Cardiac septum (tissue), 1 donor: ENCODE measurements around the gene SHC3. TPM values are rescaled to one million over a fixed set of nuclear protein-coding genes. Genes with fewer than 3 reads are reported as not detected.

Experiments used
- DNase-seq: peaks from one replicate; pipeline ENCODE4 v3.0.0-alpha.2; 2020; ENCODE audit warnings: low spot score
- intact Hi-C: fragments of 100-400 bp; cut with DNase I; formaldehyde crosslinking; loops from one replicate; pipeline ENCODE4 v1.14.0; 2022
- total RNA-seq: library from RNA; stranded (reverse); fragmentation: NEBNext Ultra II Directional; extraction: Animal tissue kit (Norgen Biotek cat#: 25700); gene quantifications from one replicate; pipeline ENCODE4 v1.2.1, GENCODE V29; 2021
- donor health status: DM: no; HTN: no; CAD: no.

Gene SHC3
- total RNA-seq, 1 donor from 2014 or later = 0.16 TPM

DNA sequence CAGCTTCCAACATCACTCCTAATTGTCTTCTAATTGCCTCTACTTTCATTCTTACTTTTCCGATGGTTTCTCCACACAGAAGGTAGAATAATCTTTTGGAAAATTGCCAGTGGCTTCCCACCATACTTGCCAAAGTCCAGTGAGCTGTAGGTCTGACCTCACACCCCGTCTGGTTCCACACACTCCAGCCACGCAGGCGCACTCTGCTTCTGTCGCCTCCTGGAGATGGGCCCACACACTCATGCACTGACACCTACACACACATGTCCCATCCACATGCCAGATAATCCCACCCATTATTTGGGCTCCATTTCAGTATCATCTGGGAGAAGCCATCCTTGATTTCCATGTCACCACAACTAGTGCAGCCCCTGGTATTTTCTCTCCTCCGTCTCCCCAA lies 12.7 kb downstream of the SHC3 start:
- DNase-seq = no peak
- intact Hi-C loops = no loop called here

DNA sequence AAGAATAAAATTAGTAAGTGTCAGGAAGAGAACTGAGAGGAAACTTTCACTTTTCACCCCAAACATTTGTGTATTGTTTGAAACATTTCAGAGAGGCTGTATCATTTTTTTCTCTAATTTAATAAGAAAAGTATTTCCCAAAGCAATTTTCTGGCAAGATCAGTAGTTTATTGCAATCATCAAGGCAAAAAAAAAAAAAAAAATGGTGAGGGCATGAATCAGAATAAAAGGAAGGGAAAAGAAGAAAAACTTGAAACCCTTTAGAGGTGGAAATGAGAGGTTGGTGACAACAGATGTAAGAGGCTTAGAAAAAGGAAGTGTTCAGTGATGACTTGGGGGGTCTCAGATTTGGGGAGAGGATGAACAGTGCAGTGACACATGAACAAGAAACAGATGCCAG lies 13.3 kb downstream of the SHC3 start:
- intact Hi-C loops = no loop called here
- no peak for DNase-seq

DNA sequence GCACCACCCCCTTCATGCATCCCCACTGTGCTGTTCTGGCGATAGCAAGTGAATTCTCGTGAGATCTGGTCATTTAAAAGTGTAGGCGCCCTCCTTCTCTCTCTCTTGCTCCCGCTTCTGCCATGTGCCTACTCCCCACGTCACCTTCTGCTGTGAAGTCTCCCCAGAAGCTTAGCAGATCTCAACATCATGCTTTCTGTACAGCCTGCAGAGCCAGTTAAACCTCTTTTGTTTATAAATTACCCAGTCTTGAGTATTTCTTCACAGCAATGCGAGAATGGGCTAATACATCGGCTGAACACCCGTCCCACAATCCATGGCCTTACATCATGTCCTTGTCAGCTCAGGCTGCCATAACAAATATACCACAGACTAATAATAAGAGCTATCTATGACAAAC lies 17.4 kb downstream of the SHC3 start:
- DNase-seq = no peak
- intact Hi-C loops = no loop called here

DNA sequence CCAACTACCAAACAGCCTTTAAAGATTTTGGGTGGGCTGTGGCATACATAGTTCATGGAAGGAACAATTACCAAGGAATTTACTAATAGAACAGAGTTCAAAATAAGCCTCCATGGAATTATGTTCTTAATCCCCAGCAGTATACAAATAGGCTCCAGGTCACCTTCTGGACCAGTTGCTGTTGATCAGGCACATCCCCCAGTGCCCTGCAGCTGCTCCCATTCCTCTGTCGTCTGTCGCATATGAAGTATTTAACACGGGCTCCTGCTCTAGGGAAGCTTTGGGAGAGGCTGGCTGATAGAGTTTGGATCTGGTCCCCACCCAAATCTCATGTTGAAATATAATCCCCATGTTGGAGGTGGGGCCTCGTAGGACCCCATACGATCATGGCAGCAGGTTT lies 17.8 kb downstream of the SHC3 start:
- intact Hi-C loops = no loop called here
- DNase-seq = no peak

DNA sequence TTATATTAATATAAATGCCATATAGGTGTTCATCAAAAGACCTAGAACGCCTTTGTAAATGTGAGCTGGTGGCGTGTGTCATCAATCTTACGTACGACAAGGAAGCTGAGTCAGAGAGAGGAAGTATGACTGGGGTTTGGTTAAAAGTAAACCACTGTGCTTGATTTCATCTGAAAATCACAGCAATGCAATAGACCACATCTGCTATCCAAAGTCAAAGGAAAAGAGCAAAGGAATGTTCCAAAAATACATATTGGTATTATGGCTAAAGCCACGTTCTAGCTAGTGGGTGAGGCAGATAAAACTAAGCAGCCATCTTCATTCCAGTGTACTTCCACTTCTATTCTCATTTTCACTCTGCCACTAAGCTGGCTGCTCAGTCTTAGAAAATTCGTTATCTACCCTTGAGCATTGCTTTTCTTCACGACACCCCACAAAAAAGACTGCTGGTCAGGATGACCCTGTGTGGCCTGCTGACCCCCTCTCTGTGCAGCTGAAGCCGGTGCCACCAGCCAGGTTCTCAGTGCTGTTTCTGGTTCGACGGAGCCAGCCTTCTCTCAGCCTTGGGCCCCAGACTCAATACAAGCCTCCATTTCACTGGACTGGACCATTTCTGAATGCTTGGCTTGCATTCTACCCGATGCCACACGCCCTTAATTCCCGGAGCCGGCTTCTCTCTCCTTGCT lies 23.8 kb downstream of the SHC3 start:
- DNase-seq = no peak
- intact Hi-C loops = no loop called here

DNA sequence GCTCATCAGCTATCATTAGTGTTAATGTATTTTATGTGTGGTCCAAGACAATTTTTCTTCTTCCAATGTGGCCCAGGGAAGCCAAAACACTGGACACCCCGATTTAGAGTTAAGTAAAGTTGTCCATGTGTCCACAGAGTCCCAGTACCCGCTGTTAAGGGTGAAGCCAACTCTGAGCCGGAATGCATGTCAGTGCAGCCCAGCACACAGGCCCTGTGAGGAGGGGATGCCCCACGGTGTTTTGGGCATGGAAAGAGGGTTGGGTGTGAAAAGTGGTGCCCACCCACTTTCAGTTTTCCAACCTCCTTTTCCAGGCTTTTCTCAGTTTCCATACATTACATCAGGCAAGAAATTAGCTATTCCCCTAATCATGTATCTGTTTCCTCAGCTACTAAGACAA lies 24.4 kb downstream of the SHC3 start:
- no peak for DNase-seq
- intact Hi-C loops = no loop called here

DNA sequence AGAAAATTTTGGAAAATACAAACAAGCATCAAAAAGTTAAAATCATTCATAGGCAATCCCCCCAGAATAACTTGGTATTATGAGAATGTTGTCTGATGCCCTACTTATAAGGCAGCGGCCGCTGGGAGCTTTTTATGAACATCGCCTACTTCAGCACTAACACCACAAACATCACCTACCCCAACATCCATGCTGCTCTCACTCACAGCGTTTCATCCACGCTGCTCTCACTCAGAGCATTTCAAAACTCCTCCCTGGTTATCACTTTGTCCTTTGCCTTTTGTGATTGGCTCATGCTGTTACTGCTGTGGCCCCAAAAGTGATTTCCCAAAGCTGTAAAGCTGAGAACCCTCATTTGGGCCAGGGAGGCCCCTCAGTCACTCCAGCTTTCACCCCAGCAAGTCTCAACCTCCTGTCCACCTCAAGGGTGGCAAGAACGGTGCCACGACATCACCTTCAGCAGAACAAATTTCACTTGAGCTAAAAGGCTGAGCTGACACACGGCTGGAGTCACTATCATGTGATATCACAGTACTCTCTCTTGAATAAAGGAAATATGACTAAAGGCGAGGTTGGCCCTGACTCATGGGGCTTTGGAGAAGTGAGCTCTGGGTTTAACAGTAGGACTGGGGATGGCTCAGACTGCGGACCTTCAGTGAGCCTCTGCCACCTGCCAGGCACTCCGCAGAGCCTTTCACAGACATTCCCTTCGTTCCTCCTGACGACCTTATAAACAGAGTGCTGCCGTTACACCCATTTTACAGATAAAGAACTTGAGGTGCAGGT lies 25.2 kb downstream of the SHC3 start:
- intact Hi-C loops = no loop called here
- no peak for DNase-seq

DNA sequence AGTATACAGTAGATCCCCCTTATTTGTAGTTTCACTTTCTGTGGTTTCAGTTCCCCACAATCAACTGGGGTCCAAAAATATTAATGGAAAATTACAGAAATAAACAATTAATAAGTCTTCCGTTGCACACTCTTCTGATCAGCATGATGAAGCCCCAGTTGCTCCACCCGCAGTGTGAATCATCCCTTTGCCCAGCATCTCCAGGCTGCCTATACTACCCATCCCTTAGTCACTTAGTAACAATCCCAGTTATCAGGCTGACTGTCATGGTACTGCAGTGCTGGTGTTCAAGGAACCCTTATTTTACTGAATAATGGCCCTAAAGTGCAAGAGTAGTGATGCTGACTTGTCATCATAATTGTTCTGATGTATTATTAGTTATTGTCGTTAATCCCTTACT lies 28.9 kb downstream of the SHC3 start:
- no peak for DNase-seq
- intact Hi-C loops = no loop called here

DNA sequence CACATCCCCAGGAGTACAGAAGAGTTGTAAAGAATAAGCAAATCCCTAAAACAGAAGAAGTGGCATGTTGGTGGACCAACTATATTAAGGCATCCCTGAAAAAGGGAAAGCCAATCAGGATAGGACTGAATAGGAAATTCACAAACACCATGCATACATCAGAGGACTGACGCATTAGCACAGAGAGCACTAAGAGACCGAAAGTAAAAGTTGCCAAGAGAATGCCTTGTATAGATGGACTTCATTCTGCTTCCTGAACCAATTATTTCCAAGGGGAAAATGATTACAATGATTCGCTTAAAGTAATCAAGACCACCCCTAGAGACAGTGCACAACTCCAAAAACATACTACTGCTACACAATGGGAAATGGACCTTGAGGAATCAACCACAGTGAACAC lies 33.5 kb downstream of the SHC3 start:
- intact Hi-C loops = no loop called here
- DNase-seq = no peak

DNA sequence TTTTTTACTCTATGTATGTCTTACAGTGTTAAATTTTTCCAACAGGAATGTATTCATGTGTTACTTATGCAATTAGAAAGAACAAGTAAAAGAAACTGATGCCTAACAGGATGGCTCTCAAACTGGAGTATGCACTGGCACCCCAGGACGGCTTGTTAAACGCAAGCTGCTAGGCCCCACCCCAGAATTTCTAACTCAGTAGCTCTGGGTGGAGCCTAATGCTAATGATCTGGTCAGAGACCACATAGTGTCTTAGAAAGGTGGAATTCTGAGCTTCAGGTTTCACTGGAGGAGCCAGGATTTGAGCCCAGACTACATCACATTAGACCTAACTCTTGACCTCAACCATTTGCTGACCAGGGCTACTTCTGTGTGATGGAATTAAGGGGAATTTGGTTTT lies 34.4 kb downstream of the SHC3 start:
- intact Hi-C loops = no loop called here
- DNase-seq = no peak

DNA sequence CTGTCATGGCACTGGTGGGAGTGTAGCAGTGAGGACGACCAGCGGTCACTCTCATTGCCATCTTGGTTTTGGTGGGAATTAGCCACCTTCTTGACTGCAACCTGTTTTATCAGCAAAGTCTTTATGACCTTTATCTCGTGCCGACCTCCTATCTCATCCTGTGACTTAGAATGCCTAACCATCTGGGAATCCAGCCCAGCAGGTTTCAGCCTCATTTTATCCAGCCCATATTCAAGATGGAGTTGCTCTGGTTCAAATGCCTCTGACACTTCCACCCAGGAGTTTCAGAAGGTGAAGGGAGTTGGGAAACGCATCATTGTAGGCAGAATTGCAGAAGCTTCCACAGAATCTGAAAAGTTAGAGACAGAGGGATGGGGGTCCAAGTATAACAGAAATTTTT lies 35.4 kb downstream of the SHC3 start:
- DNase-seq = no peak
- intact Hi-C loops = no loop called here

DNA sequence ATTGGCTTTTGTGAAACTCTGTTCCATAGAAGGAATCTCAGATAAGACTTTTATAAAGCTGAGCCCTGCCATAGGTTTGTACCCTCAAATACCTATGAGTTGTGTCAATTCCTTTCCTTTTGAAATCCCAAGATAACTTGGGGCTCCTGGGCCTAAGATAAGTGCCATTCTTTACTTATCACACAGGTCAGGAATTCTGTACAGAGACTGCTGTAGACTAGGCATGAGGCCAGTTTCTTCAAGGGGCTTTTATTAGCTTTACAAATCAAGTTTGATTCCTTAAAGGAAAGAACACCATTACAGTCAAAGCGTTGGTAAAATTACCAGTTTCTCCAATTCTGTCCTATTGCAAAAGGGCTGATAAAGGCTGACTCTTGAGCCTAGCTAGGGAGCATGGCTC lies 39.2 kb downstream of the SHC3 start:
- no peak for DNase-seq

DNA sequence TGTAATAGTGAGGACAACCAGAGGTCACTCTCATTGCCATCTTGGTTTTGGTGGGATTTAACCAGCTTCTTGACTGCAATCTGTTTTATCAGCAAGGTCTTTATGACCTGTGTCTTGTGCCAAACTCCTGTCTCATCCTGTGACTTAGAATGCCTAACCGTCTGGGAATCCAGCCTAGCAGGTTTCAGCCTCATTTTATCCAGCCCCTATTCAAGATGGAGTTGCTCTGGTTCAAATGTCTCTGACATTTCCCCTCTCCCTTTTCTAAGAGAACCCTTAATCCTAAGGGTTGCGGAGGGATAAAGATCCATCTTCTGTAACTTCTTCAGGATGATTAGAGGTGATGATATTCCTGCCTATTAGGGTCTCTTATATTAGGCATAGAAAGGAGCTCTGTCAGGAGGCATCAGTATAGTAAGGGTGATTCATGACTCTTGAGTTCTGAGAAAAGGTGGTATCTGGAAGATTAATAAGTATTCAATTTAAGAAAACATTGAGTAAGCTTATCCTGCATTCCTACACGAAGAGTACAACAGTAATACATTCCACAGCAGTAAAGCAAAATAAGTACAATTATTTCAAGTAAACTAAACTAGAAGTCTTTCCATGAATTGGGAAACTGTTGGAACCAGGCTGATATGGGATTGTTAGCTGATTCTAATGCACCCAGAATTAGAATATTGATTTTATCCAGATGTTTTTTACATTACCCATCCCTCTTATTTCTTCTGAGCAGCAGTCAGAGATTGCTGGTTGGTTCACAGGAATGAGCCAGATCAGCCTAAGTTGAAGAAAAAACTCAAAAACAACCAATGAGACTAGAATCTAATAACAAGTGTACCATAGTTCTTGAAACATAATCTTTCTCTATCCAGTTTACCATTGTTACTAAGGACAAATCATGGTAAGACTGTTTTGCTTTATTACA lies 39.9 kb downstream of the SHC3 start:
- DNase-seq = no peak
- intact Hi-C loops = no loop called here

More for the DNA sequence above, 39.2 kb downstream of the SHC3 start:
- intact Hi-C loops = no loop called here

DNA sequence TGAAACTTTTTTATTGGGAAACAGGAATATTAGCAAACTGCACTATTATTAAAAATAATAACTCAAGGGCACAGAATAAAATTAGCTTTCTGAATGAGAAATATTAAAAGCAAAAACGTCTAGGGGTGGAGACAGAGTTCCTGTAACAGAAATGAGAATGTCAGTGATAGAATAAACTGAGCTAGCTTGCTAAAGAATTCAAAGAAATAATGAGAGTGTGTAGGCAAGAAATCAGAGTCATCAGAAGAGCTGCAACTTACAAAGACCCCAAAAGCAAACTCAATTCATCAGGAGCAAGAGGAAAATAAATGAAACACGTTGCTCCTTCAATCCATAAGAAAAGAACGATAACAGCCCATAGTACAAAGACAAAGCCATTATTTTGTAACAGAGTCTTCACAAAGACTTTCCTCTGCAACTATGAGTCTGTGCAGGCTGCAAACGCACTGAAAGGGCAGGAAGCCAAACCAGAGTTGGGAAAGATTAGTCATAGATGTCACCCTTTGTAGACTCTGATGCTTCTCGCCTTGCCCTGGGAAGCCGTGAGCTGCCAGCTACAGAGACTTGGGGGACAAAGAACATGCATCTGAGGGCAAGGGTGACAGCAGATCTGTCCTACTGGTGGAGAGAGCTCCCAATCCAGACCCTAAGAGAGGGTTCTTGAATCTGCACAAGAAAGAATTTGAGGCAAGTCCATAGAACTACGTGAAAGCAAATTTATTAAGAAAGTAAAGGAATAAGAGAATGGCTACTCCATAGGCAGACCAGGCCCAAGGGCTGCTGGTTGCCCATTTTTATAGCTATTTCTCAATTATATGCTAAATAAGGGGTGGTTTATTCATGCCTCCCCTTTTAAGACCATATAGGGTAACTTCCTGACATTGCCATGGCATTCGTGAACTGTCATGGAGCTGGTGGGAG lies 40.8 kb downstream of the SHC3 start:
- no peak for DNase-seq

DNA sequence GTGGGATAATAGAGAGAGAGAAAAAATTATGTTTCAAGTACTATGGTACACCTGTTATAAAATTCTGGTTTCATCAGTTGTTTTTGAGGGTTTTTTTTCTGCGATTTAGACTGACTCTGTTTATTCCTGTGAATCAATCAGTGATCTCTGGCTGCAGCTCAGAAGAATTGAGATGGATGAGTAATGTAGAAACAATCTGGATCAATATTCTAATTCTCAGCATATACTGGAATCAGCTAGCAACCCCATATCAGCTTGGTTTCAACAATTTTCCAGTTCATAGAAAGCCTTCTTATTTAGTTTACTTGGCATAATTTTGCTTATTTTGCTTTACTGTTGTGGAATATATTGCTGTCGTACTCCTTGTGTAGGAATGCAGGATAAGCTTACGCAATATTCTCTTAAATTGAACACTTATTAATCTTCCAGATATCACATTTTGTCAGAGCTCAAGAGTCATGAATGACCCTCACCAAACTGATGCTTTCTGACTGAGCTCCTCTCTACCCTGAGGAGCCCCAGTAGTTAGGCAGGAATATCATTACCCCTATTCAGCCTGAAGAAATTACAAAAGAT lies 42.9 kb downstream of the SHC3 start:
- intact Hi-C loops = no loop called here

More for the DNA sequence above, 40.8 kb downstream of the SHC3 start:
- intact Hi-C loops = no loop called here

DNA sequence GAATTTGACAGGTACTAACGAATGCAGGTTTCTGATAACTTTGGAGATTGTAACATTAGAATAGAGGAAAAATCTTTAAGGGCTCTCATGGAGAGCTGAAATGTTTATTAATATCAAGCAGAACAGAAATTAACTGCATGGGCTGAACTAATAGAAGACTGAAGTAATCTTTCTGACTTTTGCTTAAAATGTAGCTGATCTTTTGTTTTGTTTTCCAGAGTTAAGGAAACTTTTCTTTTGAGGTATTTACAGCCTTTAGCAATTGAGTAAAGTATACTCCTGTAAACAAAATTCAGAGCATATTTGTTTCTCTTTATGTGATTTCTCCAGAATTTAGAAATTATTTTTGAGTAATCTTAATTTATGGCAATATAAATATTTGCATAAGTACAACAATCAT lies 43.9 kb downstream of the SHC3 start:
- DNase-seq = no peak
- intact Hi-C loops = no loop called here

More for the DNA sequence above, 42.9 kb downstream of the SHC3 start:
- no peak for DNase-seq

DNA sequence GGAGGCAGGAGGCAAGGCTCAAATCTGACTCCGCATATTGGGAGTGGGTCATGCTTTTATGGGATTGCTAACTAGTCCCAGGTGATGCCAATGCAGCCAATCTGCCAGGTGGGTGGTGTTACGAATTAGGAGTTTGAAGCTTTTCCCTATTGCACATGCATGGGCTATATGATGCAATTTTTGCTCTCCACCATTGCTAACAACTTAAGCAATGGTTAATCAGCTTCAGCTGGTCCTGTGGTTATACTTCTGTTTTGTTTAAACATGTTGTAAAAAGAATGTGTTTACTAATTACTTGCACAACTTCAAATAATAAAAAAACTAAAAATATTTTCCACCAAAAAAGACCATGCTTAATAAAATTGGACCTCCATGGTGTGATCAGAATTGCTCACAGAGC lies 55.7 kb downstream of the SHC3 start:
- DNase-seq = no peak
- intact Hi-C loops = no loop called here

DNA sequence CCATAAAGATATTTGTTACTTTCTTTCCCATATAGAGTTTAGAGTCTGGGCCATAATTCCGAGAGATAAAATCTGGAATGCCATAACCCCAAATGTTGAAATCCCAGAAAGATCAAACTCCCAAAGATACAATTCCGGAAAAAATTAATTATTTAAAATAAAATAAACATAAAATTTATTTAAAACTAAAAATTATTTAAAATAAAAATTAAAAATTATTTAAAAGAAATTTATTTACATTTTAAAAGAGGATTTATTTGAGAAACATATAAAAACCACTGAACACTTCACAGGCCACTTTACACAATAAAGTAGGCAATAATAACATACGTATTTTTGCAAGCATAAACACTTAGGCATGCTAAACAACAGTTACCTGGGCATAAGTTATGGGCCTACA lies 57.9 kb downstream of the SHC3 start:
- intact Hi-C loops = no loop called here
- no peak for DNase-seq

DNA sequence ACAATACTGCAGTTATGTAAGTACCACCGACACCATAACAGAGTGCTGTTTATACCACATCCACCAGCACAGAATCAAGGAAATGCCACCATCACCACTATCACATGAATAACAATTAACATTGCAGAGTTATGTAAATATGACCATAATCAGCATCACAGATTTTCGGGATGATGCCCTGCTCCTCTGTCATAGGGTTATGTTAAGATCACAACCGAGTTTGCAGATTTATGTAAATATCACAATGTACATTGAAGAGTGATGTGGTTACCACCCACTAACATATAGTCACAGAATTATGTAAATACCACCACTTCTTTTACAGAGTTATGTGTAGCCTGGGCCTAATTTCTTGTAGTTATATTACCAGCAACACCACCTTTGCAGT lies 61.8 kb downstream of the SHC3 start:
- intact Hi-C loops = no loop called here
- DNase-seq = no peak
